Astrocyte of the cerebellum (primary cell): Measurements from ENCODE around the gene CACNG4.

ENCODE experiments used
- DNase-seq: peaks from one replicate; pipeline ENCODE4 v3.0.0-alpha.2; 2011; ENCODE audit warnings: low read depth
- H3K4me3 ChIP-seq: 2 replicates; pipeline ENCODE4 v1.5.1; 2011; ENCODE audit warnings: mild to moderate bottlenecking, low read depth, low read length, moderate library complexity
- CTCF ChIP-seq: IDR thresholded peaks from 2 replicates; pipeline ENCODE4 v1.5.1; 2012; ENCODE audit warnings: low read length, low read depth, moderate library complexity, mild to moderate bottlenecking; ENCODE audit errors: missing control alignments
- in situ Hi-C: cut with HindIII; loops from 2 replicates; pipeline ENCODE4 v1.10.0; 2017; ENCODE audit warnings: low sequenced_read_pairs

The CACNG4 gene

GRCh38 chr17:67074781-67075180 is 110.3 kb downstream of the CACNG4 start:
- in situ Hi-C loops = no loop called here
- H3K4me3 ChIP-seq = no peak overlapping the region
- no peak for DNase-seq
- no peak for TF ChIP-seq CTCF

GRCh38 chr17:67076290-67076689 is 111.8 kb downstream of the CACNG4 start:
- in situ Hi-C loops = no loop called here
- H3K4me3 ChIP-seq = no peak overlapping the region
- no peak for DNase-seq
- no peak for TF ChIP-seq CTCF

GRCh38 chr17:67078292-67078691 is 113.8 kb downstream of the CACNG4 start:
- in situ Hi-C loops = no loop called here
- H3K4me3 ChIP-seq = no peak overlapping the region
- TF ChIP-seq CTCF = no peak
- no peak for DNase-seq

GRCh38 chr17:67079491-67079890 is 115.0 kb downstream of the CACNG4 start:
- in situ Hi-C loops = no loop called here
- TF ChIP-seq CTCF = no peak
- DNase-seq = no peak
- no peak overlapping the region for H3K4me3 ChIP-seq

DNA sequence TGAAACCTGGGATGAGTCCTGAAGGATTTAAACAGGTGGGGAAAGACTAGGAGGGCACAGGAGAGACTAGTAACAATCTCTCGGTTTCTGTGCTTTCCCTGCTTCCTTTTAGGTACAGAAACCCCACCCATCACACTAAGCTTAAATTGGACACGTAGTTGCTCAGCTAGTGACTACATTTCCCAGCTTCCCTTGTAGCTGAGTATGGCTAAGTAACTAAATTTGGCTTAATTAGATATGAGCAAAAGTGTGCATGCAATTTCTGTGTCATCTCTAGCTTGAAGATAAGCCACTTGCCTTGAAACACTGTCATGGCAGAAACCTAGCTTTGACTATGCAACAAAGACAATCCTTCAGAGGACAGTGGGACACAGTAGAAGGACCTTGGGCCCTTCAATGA is 116.3 kb downstream of the CACNG4 start:
- no peak for TF ChIP-seq CTCF
- no peak for DNase-seq
- no peak overlapping the region for H3K4me3 ChIP-seq
- in situ Hi-C loops = no loop called here

DNA sequence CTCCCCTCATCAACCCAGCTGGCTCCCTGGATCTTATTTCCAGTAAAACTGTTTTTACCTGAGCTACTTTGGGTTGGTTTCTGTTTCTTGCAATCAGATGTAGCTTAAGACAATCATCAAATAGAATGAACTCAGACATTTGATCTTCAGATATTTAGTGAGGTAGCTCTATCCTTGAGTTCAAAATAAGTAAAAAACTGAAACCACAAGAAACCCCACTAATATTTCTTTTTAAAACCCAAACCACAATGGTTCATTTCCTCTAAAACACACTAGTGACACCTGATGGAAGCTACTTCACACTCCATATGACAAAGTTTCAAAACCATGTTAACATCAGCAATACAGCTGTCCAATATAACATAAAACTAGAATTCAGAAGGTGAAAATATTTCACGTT is 117.6 kb downstream of the CACNG4 start:
- in situ Hi-C loops = no loop called here
- no peak for DNase-seq
- H3K4me3 ChIP-seq = no peak overlapping the region
- TF ChIP-seq CTCF = no peak
